NT2/D1 (cell line): ENCODE measurements around the gene PLEKHA6.

Experiments used
- YY1 ChIP-seq: IDR thresholded peaks from 2 replicates; pipeline ENCODE4 v1.6.1; 2011; ENCODE audit not compliant: insufficient read length, insufficient read depth
- ZNF274 ChIP-seq: IDR thresholded peaks from 2 replicates; pipeline ENCODE4 v1.6.1; 2011; ENCODE audit warnings: mild to moderate bottlenecking, low read depth, low read length

- TF ChIP-seq YY1 (no peak), ZNF274 (no peak)
These were observed 130.8 kb downstream of the PLEKHA6 start for GRCh38 chr1:204228896-204229295.
